Fibroblast of skin of left quadriceps (primary cell): ENCODE results near the gene PCDHB8.
"Not testable (repeated sequence)": the region's sequence is repeated elsewhere in the genome, so short reads cannot be mapped to it uniquely, and the experiment has no call there.

Experiments
- DNase-seq, 2 experiments: peaks; one replicate each; pipeline ENCODE4 v3.0.0-alpha.2; 2013; ENCODE audit warnings: low read depth in 2 of 2

PCDHB8 gene

GRCh38 chr5:141177577-141178191 lies at the start of gene PCDHB8:
PCDHB8 (plus strand) TSS chr5:141177790; CDS start chr5:141178035, 245 bp downstream.
- not testable (repeated sequence) for DNase-seq

- DNase-seq, result no peak
These were observed 42.4 kb upstream of the PCDHB8 start, which contains the start of gene PCDHB5 for GRCh38 chr5:141135030-141135717. PCDHB5 (plus strand) TSS chr5:141135206; CDS start chr5:141135435, 229 bp downstream.

- DNase-seq, result no peak
These were observed 41.8 kb upstream of the PCDHB8 start for GRCh38 chr5:141135718-141136266.

- DNase-seq, result not testable (repeated sequence)
These were observed 40.2 kb upstream of the PCDHB8 start for GRCh38 chr5:141137346-141137745.

GRCh38 chr5:141149812-141150211 lies 27.8 kb upstream of the PCDHB8 start, which contains the start of gene PCDHB6:
PCDHB6 (plus strand) TSS chr5:141150057; CDS start chr5:141150258, 201 bp downstream.
- DNase-seq, result no peak

GRCh38 chr5:141150224-141150992 lies 27.2 kb upstream of the PCDHB8 start:
- DNase-seq, result no peak

- no peak for DNase-seq
These were observed 26.6 kb upstream of the PCDHB8 start for GRCh38 chr5:141150993-141151325.

GRCh38 chr5:141151632-141152031 lies 26.0 kb upstream of the PCDHB8 start:
- not testable (repeated sequence) for DNase-seq

- DNase-seq, result not testable (repeated sequence)
These were observed 25.5 kb upstream of the PCDHB8 start for GRCh38 chr5:141152096-141152495.

- no peak for DNase-seq
These were observed 21.8 kb upstream of the PCDHB8 start for GRCh38 chr5:141155540-141156374.

- not testable (repeated sequence) for DNase-seq
These were observed 20.2 kb upstream of the PCDHB8 start for GRCh38 chr5:141157356-141157755.

GRCh38 chr5:141157901-141158300 lies 19.7 kb upstream of the PCDHB8 start:
- DNase-seq, result not testable (repeated sequence)

GRCh38 chr5:141172381-141173204 lies 5.0 kb upstream of the PCDHB8 start, which contains the start of gene PCDHB7:
PCDHB7 (plus strand) TSS chr5:141172644; CDS start chr5:141172836, 192 bp downstream.
- no peak for DNase-seq

GRCh38 chr5:141174291-141175104 lies 3.1 kb upstream of the PCDHB8 start:
- DNase-seq, result not testable (repeated sequence)

GRCh38 chr5:141175933-141176332 lies 1.7 kb upstream of the PCDHB8 start:
- DNase-seq, result no peak

- not testable (repeated sequence) for DNase-seq
These were observed 1.8 kb downstream of the PCDHB8 start for GRCh38 chr5:141179371-141179770.

- DNase-seq, result not testable (repeated sequence)
These were observed 2.3 kb downstream of the PCDHB8 start for GRCh38 chr5:141179876-141180275.

- DNase-seq, result no peak
These were observed 2.7 kb downstream of the PCDHB8 start for GRCh38 chr5:141180313-141180712.

- DNase-seq, result no peak
These were observed 4.7 kb downstream of the PCDHB8 start, which contains the start of gene PCDHB16 for GRCh38 chr5:141182248-141182647. PCDHB16 (plus strand) TSS chr5:141182387; CDS start chr5:141182560, 173 bp downstream.
